ENCODE measurements around the gene TP53BP2.
"Not testable (repeated sequence)": the region's sequence is repeated elsewhere in the genome, so short reads cannot be mapped to it uniquely, and the experiment has no call there.

The TP53BP2 gene

DNA sequence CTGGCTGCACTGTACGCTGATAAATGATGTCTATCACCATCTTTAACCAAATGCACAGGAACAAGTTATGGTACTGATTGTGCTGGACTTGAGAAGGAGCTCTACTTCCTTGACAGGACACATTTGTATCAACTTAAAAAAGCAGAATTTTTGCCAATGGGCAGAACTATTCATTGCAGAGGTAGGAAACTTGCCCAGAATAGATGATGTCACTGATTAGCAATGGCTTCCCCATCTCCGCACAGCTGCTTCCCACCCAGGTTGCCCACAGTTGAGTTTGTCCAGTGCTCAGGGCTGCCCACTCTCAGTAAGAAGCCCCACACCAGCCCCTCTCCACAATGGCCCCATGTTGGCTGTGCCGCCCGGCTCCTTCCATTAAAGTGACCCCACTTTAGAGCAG is 100.0 kb downstream of the TP53BP2 start:
- TF ChIP-seq, protein P1, sequence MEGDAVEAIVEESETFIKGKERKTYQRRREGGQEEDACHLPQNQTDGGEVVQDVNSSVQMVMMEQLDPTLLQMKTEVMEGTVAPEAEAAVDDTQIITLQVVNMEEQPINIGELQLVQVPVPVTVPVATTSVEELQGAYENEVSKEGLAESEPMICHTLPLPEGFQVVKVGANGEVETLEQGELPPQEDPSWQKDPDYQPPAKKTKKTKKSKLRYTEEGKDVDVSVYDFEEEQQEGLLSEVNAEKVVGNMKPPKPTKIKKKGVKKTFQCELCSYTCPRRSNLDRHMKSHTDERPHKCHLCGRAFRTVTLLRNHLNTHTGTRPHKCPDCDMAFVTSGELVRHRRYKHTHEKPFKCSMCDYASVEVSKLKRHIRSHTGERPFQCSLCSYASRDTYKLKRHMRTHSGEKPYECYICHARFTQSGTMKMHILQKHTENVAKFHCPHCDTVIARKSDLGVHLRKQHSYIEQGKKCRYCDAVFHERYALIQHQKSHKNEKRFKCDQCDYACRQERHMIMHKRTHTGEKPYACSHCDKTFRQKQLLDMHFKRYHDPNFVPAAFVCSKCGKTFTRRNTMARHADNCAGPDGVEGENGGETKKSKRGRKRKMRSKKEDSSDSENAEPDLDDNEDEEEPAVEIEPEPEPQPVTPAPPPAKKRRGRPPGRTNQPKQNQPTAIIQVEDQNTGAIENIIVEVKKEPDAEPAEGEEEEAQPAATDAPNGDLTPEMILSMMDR (conservative IDR thresholded peaks at IDR 0.05; ENCODE audit: low read depth) = no peak
- ChIA-PET CTCF (interaction anchor here (0.5 to 0.6 kb wide), 2 partner anchors 360 to 684 kb away, joined by 3 to 5 read pairs; no protein-coding TSS in a partner anchor), POLR2A (ENCODE audit: low non-redundant PET) (no interaction called here)
- DNase-seq (ENCODE audit: low spot score) = no peak
- peak overlapping the region; percentile 43 for H3K27ac ChIP-seq

DNA sequence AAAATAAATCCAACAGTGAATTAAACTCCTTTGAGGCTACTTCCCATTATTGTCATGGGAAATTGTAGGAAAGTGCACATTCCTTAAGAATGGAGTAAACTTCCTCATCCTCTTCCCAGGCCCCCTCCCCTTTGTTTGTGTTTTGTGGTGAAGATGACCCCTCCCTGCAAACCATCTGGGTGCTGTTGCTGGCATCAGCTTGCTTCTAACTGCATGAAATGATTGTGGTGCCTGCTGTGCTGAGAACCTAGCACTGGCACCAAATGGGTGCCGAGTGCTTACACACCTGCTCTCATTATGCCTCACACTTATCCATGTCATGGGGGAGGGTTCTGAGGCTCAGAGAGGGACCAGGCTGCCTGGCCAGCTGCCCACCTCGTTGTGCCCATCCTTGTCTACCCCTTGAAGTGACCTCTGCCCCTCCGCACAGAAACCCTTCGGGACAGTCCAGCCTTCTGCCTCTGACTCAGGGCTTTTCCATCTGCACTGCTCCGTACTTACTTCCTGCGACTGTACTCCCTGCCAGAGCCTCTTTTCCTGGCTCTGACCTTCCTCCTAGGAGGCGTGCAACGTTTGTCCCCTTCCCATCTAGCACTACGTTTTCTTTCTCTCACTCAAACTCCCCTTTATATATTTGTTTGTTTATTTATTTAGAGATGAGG is 102.8 kb downstream of the TP53BP2 start:
- ChIA-PET POLR2A (ENCODE audit: low non-redundant PET) (no interaction called here), CTCF (no interaction called here)
- DNase-seq (ENCODE audit: low spot score) = no peak
- TF ChIP-seq, protein P1 (conservative IDR thresholded peaks at IDR 0.05; ENCODE audit: low read depth) = no peak
- H3K27ac ChIP-seq = peak overlapping the region; percentile 72

- ChIA-PET POLR2A (ENCODE audit: low non-redundant PET) (interaction anchor here (0.7 kb wide), 1 partner anchor 42 kb away, joined by 3 read pairs; no protein-coding TSS in a partner anchor), CTCF (no interaction called here)
- peak overlapping the region; percentile 72 for H3K27ac ChIP-seq
- TF ChIP-seq, protein P1 (conservative IDR thresholded peaks at IDR 0.05; ENCODE audit: low read depth) = no peak
- DNase-seq (ENCODE audit: low spot score) = peak; percentile 77
Observed at GRCh38 chr1:223741861-223742260, 103.9 kb downstream of the TP53BP2 start.

GRCh38 chr1:223740038-223740736 is 105.6 kb downstream of the TP53BP2 start:
- DNase-seq (ENCODE audit: low spot score); POLR2A ChIA-PET (ENCODE audit: low non-redundant PET): not testable (repeated sequence)
- peak overlapping the region; percentile 76; the same call in 1 of the 2 replicates for H3K27ac ChIP-seq
- CTCF ChIA-PET = interaction anchor here (0.5 kb wide), 1 partner anchor 43 kb away, joined by 4 read pairs; no protein-coding TSS in a partner anchor

GRCh38 chr1:223739366-223740037 is 106.2 kb downstream of the TP53BP2 start:
- H3K27ac ChIP-seq = peak overlapping the region; percentile 76
- TF ChIP-seq, protein P1 (conservative IDR thresholded peaks at IDR 0.05; ENCODE audit: low read depth) = no peak
- no peak for DNase-seq (ENCODE audit: low spot score)
- ChIA-PET POLR2A (ENCODE audit: low non-redundant PET) (no interaction called here), CTCF (interaction anchor here (1.6 kb wide), 1 partner anchor 10 kb away, joined by 5 read pairs; no protein-coding TSS in a partner anchor)

DNA sequence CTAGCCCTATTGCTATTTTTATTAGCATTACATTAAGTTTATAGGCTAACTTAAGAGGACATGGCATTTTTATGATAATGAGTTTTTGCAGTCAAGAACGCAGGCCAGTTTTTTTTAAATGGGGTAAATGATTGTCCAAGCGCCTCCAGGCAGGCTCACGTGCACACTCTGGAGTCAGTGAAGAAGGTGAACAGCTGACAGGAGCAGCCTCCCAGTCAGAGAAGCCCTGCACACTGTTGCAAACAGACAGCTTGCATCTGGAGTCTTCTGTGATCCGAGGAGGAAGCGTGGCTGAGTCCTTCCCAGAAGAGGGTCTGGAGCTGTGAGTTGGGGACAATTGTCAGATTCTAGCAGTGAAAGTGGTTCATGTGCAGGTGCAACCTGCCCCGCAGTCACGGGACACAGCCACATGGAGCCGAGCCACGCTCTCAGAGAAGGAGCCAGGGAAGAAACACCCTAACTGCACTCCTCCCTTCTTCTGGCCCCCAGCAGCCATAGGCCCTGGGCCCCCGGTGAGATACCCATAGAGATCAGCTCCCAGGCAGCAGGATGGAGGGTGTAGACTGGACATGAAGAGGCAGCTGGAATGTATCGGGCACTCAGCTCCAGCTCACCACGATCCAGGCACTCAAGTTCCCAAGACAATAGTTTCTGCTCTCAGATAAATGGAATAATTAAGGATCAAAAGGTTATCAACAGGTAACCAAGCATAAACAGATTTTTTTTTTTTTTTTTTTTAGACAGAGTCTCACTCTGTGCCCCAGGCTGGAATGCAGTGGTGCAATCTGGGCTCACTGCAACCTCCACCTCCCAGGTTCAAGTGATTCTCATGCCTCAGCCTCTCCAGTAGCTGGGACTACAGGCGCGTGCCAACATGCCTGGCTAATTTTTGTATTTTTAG is 107.0 kb downstream of the TP53BP2 start:
- peak overlapping the region; percentile 76 for H3K27ac ChIP-seq
- TF ChIP-seq, protein P1 (conservative IDR thresholded peaks at IDR 0.05; ENCODE audit: low read depth) = no peak
- CTCF ChIA-PET = interaction anchor here (0.6 to 1.6 kb wide), 3 partner anchors 10 to 1072 kb away, joined by 3 to 5 read pairs (median 3); no protein-coding TSS in a partner anchor
- POLR2A ChIA-PET (ENCODE audit: low non-redundant PET) = no interaction called here
- DNase-seq (ENCODE audit: low spot score) = no peak

All from RWPE1 (cell line).